NCI-H1436 treated with DMSO at 0.1 percent for 48 hours (cell line): ENCODE results near the gene RPL39L.
"Not testable (repeated sequence)": the region's sequence is repeated elsewhere in the genome, so short reads cannot be mapped to it uniquely, and the experiment has no call there.

Experiments used
- DNase-seq: peaks from one replicate; lab custom pipeline; 2025; lab: John Stamatoyannopoulos, UW

Gene RPL39L

DNA sequence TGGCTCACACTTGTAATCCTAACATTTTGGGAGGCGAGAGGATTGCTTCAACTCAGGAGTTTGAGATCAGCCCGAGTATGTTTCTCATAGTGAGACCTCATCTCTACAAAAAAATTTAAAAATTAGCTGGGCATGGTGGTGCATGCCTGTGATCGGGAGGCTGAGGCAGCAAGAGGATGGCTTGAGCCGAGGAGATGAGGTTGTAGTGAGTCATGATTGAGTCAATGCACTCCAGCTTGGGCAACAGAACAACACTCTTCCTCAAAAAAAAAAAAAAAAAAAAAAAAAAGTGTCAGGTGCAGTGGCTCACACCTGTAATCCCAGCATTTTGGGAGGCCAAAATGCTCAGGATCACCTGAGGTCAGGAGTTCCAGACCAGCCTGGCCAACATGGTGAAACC, 2.4 kb downstream of the RPL39L start:
- DNase-seq, result no peak

DNA sequence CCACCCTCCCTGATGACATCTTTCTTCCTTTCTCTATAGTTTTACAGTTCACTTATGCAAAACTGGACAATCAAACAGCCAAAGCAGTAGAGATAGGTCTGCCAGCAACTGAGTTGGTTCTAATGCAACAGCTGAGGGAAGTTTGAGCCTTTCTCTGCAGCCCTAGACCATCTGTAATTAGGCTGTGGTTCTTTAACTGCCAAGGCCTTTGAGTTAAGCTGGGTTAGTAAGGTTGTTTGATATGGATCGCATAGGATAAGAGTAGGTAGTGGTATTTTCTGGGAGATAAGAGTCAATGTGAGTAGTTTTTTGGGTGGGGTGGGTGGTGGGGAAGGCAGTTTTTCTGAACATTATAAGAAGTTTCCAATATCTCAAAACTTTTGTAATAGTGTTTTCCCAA, 3.0 kb downstream of the RPL39L start:
- DNase-seq, result no peak

DNA sequence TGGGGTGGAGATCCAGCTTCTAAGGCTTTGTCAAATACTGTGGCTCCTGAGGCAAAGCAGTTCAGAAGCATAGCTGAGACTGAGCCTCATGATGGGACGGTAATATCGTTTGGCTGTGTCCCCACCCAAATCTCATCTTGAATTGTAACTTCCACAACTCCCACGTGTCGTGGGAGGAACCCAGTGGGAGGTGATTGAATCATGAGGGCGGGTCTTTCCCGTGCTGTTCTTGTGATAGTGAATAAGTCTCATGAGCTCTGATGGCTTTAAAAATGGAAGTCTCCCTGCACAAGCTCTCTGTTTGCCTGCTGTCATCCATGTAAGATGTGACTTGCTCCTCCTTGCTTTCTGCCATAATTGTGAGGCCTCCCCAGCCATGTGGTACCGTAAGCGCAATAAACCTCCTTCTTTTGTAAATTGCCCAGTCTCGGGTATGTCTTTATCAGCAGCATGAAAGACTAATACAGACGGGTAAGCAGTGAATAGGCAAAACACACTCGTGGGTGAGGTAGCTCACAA, 4.1 kb downstream of the RPL39L start:
- DNase-seq, result not testable (repeated sequence)

DNA sequence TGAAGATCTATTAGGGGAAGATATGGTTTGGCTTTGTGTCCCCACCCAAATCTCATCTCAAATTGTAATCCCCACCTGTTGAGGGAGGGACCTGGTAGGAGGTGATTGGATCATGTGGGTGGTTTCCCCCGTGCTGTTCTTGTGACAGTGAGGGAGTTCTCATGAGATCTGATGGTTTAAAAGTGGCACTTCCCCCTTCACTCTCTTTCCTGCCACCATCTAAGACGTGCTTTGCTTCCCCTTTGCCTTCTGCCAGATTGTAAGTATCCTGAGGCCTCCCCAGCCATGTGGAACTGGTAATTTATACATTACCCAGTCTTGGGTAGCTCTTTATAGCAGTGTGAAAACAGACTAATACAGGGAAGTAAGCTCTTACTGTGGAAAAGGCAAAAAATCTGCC, 6.1 kb downstream of the RPL39L start:
- DNase-seq, result not testable (repeated sequence)

DNA sequence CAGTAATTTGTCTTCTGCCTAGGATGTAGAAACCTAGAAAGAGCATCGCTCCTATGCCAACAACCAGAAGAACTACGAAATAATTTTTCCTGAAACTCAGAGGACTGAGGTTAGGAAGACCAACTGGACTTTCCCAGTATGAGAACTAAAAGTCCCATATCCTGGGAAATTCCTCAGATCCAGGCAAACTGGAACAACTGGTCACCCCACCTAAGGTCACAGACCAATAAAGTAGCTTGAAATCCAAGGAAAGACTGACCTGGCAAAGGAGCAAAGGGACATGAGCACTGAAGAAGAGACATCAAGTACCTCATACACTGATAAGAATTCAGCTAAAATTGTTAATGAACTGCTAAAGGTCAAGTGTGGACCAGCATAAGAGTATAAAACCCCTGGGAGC, 6.6 kb downstream of the RPL39L start:
- DNase-seq, result no peak

DNA sequence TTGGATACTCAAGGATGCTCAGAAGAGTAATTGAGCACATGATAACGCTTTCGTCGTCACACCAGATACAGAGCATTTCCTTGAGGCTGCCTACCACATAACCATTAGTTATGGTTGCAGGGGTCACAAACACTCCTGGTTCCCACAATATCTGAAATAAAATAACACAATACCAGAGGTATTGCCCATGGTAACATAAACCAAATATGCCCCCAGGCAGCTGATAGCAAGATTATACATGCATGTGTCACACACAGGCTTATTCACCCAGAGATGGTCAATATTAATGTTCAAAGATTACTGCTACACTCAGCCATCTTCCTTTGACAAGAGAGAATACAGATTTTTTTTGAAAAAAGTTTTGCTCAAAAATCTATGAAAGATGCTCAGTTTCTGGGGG, 7.3 kb downstream of the RPL39L start:
- no peak for DNase-seq

DNA sequence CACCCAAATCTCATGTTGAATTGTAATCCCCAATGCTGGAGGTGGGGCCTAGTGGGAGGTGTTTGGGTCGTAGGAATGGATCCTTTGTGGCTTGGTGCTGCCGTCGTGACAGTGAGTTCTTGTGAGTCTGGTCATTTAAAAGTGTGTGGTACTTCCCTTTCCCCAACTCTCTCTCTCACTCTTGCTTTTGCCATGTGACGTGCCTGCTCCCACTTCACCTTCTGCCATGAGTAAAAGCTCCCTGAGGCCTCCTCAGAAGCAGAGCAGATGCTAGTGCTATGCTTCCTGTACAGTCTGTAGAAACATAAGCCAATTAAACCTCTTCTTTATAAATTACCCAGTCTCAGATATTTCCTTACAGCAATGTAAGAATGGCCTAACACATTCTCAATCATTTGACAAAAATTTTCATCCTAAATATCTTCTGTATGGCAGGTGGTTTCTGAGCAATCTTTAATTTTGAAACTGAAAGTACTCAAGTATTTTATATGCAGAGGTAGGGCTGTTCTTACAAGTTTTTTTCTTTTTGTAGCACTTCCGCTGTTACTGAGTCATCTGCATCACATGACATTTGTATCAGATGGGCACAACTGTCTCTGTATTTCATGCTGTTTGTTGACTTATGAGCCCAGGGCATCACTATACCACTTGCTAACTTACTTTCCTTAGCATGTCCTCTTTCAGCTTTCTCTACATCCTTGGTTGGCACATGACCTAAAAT, 8.8 kb downstream of the RPL39L start:
- DNase-seq, result no peak

DNA sequence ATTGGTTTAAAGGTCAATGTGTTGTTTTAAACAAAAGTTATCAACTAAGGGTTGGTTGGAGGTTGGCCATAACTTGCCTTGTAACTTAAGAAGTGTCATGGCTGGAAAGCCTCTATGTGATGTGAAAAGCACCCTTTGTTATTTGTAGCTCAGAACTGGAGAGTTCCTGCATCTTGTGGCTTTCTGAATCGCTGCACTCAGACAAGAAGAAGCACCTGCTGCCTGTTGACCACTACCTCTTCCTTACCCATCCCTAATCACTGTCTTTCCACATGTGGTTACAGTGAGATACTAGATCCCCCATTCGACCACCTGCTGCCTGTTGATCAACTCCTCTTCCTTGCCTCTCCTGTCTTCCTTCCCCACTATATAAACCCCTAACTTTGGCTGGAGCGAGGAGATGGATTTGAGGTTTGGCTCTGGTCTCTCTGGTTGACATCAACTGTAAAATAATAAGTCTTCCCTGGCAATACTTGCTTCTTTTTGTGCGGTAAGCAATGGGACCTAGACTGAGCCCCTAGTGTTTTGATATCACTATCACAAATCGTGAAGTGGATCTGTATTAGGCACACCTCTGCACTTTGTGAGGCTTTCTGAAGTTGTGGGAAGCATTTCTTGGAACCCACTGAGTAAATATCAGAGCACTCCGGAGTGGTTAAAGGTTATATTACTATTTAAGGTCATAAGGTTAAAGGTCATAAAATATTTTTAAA, 13.8 kb downstream of the RPL39L start:
- no peak for DNase-seq

DNA sequence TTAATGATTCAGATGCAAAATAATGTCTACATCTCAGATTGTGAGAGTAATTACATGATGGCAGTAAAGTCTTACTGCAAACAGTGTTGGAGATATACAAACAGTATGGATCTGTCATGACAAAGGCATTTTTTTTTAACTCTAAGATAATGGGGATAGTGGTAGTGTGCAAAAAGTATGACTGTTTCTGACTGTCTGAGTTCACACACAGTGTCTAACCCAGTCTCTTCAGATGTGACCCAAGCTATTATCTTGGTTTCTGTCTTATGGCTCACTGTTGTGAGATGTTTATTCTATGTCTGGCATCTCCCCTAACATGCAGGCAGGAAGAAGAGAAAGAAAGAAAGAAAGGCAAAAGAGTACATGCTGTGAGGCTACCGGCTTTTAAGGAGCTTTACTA, 17.0 kb downstream of the RPL39L start:
- no peak for DNase-seq

DNA sequence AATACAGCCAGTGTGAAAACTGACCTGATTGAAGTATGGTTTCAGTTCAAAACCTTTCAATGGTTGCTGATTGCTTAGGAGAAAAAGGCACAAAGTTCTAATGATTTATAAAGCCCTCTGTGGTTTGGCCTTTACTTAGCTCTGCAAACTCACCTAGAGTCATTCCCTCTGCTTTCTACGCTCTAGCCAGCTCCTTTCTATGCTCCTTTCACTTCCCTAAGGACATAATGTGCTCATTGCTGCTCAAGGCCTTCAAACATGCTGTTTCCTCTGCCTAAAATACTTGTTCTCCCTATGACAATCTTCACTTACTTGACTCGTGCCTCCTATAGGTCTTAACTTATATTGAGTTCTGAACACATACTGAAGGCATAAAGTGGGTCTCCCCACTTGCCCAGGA, 19.0 kb downstream of the RPL39L start:
- DNase-seq, result no peak

DNA sequence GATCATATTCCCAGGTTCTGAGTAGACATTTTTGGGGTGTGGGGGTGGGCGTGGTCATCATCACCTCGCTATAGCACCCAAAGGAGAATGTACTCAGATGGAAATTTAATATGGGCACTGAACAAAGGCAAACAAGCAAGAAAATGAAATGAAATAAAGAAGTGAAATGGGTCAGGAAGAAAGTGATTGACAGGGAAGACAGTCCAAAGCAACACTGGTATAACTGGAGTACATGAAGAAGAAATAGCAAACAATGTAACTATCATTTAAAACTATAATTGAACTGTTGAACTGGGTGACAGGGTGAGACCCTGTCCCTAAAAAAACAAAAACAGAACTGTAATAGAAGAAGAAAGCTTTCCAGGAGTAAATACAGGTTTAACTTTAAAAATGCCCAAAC, 24.8 kb downstream of the RPL39L start:
- no peak for DNase-seq

DNA sequence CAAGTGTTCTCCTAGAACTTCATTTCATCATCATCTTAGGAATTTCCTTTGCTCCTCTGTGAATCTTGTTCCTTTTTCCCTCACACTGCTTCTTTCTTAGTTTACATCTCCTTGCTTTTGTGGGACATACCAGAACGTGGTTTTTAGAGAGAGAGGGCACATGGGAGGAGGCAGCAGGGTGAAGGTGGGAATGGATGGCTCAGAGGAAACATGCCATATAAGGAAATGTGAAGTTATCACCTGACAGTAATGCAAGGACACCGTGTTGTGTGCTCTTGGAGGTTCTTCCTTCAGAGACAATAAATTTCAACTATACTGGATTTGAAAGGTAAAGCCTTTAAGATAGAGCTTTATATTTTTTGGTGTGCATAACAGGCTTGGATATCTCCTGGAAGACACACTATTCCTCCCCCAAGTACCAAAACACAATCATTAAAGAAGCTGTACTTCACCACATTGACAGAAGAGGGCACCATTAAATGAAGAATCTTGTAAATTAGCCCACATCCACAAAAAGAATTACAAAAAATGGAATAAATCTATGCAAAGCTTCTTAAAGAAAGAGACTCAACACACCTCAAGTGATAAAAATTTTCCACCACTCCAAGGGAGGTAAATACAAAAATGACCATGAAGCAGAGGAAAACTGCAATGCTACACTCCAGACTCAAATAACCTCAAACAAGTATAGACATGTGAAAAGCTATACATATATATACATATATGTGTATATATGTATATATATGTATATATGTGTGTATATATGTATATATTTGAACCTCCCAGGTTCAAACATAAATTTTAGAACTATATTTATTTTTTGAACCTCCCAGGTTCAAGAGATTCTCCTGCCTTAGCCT, 26.1 kb downstream of the RPL39L start:
- no peak for DNase-seq

DNA sequence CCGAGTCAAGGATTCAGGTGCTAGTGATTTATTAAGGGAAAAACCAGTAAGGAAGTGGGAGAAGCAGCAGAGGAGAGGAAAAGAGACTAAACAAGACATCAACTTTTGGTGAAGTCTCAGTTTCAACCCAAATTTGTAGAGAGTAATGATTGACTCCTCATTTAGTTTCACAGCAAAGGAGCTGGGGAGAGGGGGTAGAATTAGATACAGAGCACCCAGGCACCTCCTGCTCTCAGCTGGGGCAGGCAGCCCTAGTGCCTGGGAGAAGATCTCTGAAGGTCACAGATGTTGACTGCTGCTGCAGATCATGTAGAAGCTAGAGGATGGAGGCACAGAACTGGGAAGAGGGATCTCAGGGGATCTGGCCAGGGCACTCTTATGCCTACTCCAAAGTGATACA, 29.1 kb downstream of the RPL39L start:
- DNase-seq, result no peak

DNA sequence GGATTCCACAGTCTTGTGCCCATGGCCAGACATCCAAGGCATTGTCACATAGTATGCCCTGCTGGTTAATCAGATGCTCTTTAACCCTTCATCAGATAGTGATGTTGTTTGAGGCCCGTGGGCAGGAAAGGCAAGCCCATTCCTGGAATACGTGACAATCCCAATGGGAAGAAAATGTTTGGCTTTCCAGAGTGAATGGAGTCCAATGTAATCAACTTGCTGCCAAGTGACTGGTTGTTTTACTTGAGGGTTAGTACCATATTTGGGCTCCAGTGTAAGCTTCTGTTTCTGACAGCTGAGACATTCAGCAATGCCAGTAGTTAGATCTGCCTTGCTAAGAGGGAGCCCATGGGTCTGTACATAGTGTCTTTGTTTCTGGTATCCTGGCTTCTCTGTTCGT, 31.3 kb downstream of the RPL39L start:
- no peak for DNase-seq

DNA sequence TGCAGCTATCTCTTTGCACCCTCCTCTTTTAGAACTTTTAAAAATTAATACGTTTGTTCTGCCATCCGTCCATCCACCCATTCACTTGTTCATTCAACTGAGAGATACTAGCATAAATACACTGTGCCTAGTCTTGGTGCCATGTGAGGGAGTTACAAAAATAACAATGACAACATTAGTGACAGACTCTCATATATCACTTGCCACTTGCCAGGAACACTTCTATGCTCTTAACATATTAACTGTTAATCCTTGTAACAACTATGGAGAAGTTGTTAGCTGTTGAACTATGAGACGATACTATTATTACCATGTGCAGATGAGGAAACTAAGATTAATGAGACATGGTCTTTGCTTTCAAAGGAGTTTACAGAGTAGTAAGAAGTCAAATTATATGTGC, 33.6 kb downstream of the RPL39L start:
- no peak for DNase-seq

DNA sequence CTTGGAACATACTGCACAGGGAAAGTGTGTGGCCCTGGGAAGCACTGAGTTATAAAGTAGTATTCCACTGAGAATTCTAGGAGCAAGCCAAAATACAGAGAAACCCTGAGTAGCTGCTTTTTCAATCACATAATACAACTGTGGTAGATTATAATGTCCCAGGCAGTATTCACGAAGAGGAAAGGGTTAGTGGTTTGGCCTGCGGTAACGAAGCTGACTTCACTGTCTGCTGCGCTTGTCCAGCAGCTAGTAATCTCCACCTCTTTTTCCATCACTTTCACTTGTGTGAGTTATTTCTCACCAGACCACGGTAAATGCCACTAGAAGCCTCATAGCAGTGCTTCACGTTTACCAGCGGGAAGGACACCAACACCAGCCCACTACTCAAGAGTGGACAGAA, 34.4 kb downstream of the RPL39L start:
- no peak for DNase-seq

DNA sequence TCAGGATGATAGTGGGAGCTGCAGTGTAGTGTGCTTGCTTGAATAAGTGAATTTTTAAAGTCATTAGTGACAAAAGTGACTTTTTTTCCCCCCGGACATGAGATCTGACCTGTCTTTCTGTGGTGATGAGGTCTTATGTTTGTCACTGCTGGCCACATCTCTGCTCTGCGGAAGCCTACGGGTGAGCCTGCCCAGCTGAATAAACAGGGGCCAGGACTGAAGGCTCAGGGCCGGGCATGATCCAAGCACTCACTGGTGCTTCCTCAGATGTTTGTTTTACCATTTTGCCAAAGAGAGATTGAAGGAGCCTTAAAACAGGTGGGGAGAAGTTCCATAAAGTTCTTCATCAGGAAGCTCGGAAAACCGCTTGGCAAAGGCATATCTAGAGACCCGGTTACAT, 35.0 kb downstream of the RPL39L start:
- DNase-seq, result no peak

DNA sequence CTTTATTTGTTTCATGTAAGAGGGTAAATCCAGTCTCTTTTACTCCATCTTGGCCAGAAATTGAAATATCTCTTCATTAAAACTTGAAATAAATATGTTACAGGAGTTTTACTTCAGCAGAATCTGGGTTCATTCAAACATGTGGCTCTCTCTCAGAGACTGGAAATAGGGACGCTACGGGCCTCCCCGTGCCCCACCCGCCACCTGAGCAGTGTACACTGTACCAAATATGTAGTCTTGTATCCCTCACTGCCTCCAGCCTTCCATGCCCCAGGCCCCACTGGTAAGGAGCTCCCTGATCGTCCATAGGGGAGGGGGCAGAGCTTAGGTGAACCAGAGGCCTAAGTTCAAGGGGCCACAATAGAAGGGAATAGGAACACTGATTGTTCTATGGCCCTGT, 36.0 kb downstream of the RPL39L start:
- DNase-seq, result no peak

DNA sequence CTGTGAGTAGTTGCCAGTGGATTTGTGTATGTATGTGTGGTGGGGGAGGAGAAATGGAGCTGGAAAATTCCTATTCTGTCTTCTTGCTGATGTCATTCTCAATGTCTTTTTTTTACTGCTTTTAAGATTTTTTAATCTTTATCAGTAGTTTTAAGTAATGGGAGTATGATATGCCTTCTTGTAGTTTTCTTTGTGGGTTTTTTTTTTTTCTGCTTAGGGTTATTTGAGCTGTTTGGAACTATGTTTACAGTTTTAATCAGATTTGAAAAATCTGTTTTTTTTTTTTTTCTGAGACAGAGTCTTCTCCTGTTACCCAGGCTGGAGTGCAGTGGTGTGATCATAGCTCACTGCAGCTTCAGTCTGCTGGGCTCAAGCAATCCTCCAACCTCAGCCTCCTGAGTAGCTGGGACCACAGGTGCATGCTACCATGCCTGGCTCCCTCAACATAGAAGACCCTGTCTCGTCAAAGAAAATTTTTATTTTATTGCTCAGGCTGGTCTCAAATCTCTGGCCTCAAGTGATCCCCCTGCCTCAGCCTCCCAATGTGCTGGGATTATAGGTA, 37.1 kb downstream of the RPL39L start:
- no peak for DNase-seq

DNA sequence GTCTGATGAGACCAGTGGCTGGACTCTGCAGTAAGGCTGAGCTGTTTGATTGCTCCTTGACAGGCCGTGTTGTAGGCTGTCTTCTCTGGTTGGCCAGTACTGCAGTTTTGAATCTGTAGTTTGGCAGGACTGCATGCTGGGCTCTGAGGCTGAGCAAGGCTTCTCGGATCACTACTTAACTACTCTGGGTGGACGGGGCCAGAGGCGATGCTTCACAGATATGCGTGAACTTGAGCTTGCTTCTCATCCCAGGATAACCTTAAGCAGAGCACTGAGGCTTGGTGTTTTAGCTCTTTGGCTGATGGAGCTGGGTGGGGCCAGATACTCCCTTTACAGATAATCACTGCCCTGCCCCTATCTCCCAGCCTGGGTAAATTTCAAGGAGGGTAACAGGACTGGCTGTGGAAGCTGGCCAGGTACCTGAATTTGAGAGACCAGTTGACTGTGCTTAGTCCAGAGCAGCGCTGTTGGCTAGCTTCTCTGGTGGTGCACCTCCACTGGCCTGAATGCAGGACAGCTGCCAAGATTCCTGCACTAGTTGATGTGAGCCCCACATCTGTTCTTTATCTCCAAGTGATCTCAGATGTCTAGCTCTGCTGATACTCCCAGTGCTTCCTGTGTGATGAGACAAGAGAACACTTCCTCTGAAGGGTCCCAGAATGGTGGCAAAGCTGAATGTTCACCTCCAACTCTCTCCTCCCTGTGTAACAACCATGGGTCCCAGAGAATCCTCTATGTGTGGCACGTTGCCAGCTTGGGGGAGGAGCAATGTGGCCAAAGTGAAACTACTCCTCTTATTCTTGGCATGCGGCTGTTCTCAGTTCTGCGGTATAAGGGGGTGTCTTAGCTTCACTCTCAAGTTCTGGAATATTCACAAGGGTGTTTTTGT, 37.9 kb downstream of the RPL39L start:
- DNase-seq, result no peak

DNA sequence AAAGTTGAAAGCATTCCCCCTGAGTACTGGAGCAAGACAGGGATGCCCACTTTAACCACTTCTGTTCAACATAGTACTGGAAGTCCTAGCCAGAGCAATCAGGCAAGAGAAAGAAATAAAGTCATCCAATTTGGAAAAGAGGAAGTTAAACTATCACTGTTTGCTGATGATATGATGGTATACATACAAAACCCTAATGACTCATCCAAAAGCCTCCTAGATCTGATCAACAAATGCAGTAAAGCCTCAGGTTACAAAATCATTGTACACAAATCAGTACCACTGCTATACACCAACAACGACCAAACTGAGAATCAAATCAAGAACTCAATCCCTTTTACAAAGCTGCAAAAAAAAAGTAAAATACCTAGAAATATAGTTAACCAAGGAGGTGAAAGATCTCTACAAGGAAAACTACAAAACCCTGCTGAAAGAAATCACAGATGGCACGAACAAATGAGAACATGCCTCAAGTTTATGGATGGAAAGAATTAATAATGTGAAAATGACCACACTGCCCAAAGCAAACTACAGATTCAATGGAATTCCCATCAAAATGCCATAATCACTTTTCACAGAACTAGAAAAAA, 40.3 kb downstream of the RPL39L start:
- no peak for DNase-seq
